Uterus (tissue), 4 donors: ENCODE measurements around the gene FANCD2. TPM values are rescaled to one million over a fixed set of nuclear protein-coding genes. Genes with fewer than 3 reads are reported as not detected.

Experiments
- DNase-seq, 2 donors: peaks; one replicate each; pipeline ENCODE4 v3.0.0-alpha.2; 2019 to 2020
- H3K27ac ChIP-seq, 2 donors: fragments of 200-600 bp; sonication (generic); 1 replicate in 1 of 2; 2 replicates in 1 of 2; pipeline ENCODE4 v1.5.1; 2016 to 2018
- H3K27me3 ChIP-seq, 2 donors: fragments of 200-600 bp; sonication (generic); one replicate each; pipeline ENCODE4 v1.5.1; 2018 to 2019; ENCODE audit warnings: control low read depth in 1 of 2
- H3K36me3 ChIP-seq, 2 donors: fragments of 200-600 bp; sonication (generic); one replicate each; pipeline ENCODE4 v1.5.1; 2019; ENCODE audit warnings: control low read depth in 1 of 2
- H3K4me1 ChIP-seq, 2 donors: fragments of 200-600 bp; sonication (generic); one replicate each; pipeline ENCODE4 v1.5.1; 2018 to 2019; ENCODE audit warnings: control low read depth in 1 of 2
- H3K4me3 ChIP-seq, 2 donors: fragments of 200-600 bp; sonication (generic); 1 replicate in 1 of 2; 2 replicates in 1 of 2; pipeline ENCODE4 v1.5.1; 2018 to 2019; ENCODE audit warnings: mild to moderate bottlenecking in 1 of 2
- H3K9me3 ChIP-seq, 2 donors: fragments of 200-600 bp; sonication (generic); one replicate each; pipeline ENCODE4 v1.5.1; 2019; ENCODE audit warnings: control low read depth in 1 of 2
- CTCF ChIP-seq, 4 experiments: fragments of 200-600 bp in 2 of 4; fragments of 450-650 bp in 2 of 4; sonication (generic) in 2 of 4; IDR thresholded peaks; one replicate each; pipeline ENCODE4 v1.5.1; 2016 to 2019; ENCODE audit warnings: antibody characterized with exemption in 4 of 4, mild to moderate bottlenecking in 2 of 4, moderate library complexity in 1 of 4
- POLR2A ChIP-seq, 2 donors: fragments of 450-650 bp; IDR thresholded peaks; one replicate each; pipeline ENCODE4 v1.6.1; 2016; ENCODE audit warnings: antibody characterized with exemption in 2 of 2, mild to moderate bottlenecking in 1 of 2, moderate library complexity in 1 of 2
- intact Hi-C: fragments of 100-400 bp; cut with DNase I; formaldehyde crosslinking; loops from one replicate; pipeline ENCODE4 v1.15.1; 2023; ENCODE audit warnings: low total_unique reads
- total RNA-seq, 4 donors: library from RNA; depleted of rRNA in 3 of 4; stranded (reverse); fragments of >200 nt in 3 of 4; gene quantifications; one replicate each; pipeline versions ENCODE4 v1.1.0 to v1.2.4, GENCODE V29; 2014 to 2023
- donor health status: DM: yes; HTN: yes; CAD: no.

Gene FANCD2
- total RNA-seq, 4 donors from 2014 or later: 3.0 to 17.7 (median 3.6) TPM; not detected in 1

- TF ChIP-seq CTCF (IDR thresholded peaks at IDR 0.05): no peak
- TF ChIP-seq POLR2A (IDR thresholded peaks at IDR 0.05): no peak
- Histone ChIP-seq H3K27me3 (no peaks in the 10 kb centered on the region), H3K4me1 (peaks cover 7 to 11% of the 10 kb centered on the region in 2 donors), H3K9me3 (no peaks in the 10 kb centered on the region), H3K27ac (peak overlapping the region; percentile 71 to 81), H3K36me3 (no peaks in the 10 kb centered on the region), H3K4me3 (peak overlapping the region; percentile 55 to 66)
- DNase-seq: no peak
- intact Hi-C loops: no loop called here
These were observed 40.0 kb upstream of the FANCD2 start for GRCh38 chr3:9986230-9986725.

DNA sequence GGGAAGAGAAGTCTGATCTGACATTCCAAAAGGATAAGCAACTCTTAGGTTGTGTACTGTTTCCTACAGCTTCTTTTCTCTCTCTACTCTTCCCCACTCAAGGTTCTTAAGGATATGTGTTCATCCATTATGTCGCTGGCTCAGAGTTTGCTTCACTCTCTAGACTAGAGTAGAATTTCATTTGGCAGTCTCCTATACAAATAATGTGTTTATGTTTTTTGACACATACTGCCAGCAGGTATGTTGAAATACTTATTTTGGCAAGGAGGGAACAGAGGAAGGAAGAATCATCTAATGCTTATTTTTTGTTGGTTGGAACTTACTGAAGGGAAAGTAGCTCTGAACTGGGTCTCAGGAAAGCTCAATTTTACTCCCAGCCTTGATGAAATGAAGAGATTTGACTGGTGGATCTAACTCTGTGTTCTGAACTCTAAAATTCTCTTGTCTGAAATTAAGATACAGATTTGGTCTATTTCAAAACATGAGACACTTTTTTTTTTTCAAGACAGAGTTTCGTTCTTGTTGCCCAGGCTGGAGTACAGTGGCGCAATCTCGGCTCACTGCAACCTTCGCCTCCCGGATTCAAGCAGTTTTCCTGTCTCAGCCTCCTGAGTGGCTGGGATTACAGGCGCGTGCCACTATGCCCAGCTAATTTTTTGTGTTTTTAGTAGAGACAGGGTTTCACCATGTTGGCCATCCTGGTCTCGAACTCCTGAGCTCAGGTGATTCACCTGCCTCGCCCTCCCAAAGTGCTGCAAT is 32.0 kb upstream of the FANCD2 start:
- TF ChIP-seq CTCF (IDR thresholded peaks at IDR 0.05) (no peak), POLR2A (IDR thresholded peaks at IDR 0.05) (no peak)
- no peaks in the 10 kb centered on the region for H3K9me3 ChIP-seq
- intact Hi-C loops: no loop called here
- DNase-seq: no peak
- no peaks in the 10 kb centered on the region for H3K4me1 ChIP-seq
- no peaks in the 10 kb centered on the region for H3K27me3 ChIP-seq
- no peak overlapping the region for H3K27ac ChIP-seq
- H3K36me3 ChIP-seq: no peaks in the 10 kb centered on the region
- no peak overlapping the region for H3K4me3 ChIP-seq

DNA sequence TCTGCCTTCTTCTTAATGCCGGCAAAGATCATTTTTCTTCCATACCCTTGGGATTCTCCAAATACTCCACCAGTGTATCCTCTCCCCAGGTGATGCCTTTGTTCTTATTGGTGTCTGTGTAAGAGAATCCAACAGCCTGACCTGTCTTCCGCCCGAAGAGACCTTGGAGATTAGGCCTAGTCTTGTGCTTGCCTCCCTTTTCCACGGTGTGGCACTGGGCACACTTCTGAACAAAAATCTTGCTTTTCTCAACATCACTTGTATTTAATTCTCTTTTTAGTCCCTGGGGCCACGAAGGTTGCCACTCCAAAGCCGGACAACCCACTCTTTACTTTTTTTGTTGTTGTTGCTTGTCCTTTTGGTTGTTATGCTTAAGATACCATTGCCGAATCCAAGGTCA is 25.6 kb upstream of the FANCD2 start:
- Histone ChIP-seq H3K27me3 (no peaks in the 10 kb centered on the region), H3K36me3 (no peaks in the 10 kb centered on the region), H3K4me3 (no peak overlapping the region), H3K4me1 (no peaks in the 10 kb centered on the region), H3K27ac (no peak overlapping the region), H3K9me3 (no peaks in the 10 kb centered on the region)
- TF ChIP-seq CTCF (IDR thresholded peaks at IDR 0.05): no peak
- TF ChIP-seq POLR2A (IDR thresholded peaks at IDR 0.05): no peak
- intact Hi-C loops: no loop called here
- DNase-seq: no peak

GRCh38 chr3:10002951-10003350 is 23.3 kb upstream of the FANCD2 start:
- no peak for TF ChIP-seq POLR2A (IDR thresholded peaks at IDR 0.05)
- no peak for TF ChIP-seq CTCF (IDR thresholded peaks at IDR 0.05)
- DNase-seq: no peak
- H3K27ac ChIP-seq: no peak overlapping the region

GRCh38 chr3:10004506-10004905 is 21.7 kb upstream of the FANCD2 start:
- intact Hi-C loops: no loop called here
- H3K4me3 ChIP-seq: no peak overlapping the region
- no peaks in the 10 kb centered on the region for H3K36me3 ChIP-seq
- DNase-seq: no peak
- no peak overlapping the region for H3K27ac ChIP-seq
- no peaks in the 10 kb centered on the region for H3K27me3 ChIP-seq
- TF ChIP-seq POLR2A (IDR thresholded peaks at IDR 0.05) (no peak), CTCF (IDR thresholded peaks at IDR 0.05) (no peak)
- H3K4me1 ChIP-seq: peaks cover 0 to 3% of the 10 kb centered on the region in 2 donors
- H3K9me3 ChIP-seq: no peaks in the 10 kb centered on the region

More at GRCh38 chr3:10002951-10003350, 23.3 kb upstream of the FANCD2 start:
- no peak overlapping the region for H3K4me3 ChIP-seq
- no peaks in the 10 kb centered on the region for H3K9me3 ChIP-seq
- H3K36me3 ChIP-seq: no peaks in the 10 kb centered on the region
- no peaks in the 10 kb centered on the region for H3K4me1 ChIP-seq
- intact Hi-C loops: no loop called here
- no peaks in the 10 kb centered on the region for H3K27me3 ChIP-seq
